Neural cell (in vitro differentiated cells): ENCODE measurements around the gene SOX30.

Source experiments
- EP300 ChIP-seq: fragments of 450-650 bp; conservative IDR thresholded peaks from 2 replicates; pipeline ENCODE4 v1.6.1; 2014; ENCODE audit warnings: antibody characterized with exemption, mild to moderate bottlenecking, moderate library complexity; ENCODE audit not compliant: poor library complexity, severe bottlenecking
- EZH2 ChIP-seq: fragments of 200-600, 300-800 bp; shearing (Covaris generic), sonication (generic); IDR thresholded peaks from 2 replicates; pipeline ENCODE4 v1.6.1; 2014; ENCODE audit warnings: antibody characterized with exemption, low read length, borderline replicate concordance, mild to moderate bottlenecking; ENCODE audit not compliant: insufficient read depth, poor library complexity, severe bottlenecking
- POLR2AphosphoS5 ChIP-seq: IDR thresholded peaks from 2 replicates; pipeline ENCODE4 v1.6.1; 2012
- RAD21 ChIP-seq: fragments of 450-650 bp; conservative IDR thresholded peaks from 2 replicates; pipeline ENCODE4 v1.6.1; 2014; ENCODE audit warnings: antibody characterized with exemption, mild to moderate bottlenecking, moderate library complexity
- SMC3 ChIP-seq: fragments of 450-650 bp; conservative IDR thresholded peaks from 2 replicates; pipeline ENCODE4 v1.6.1; 2014; ENCODE audit warnings: antibody characterized with exemption, mild to moderate bottlenecking, moderate library complexity; ENCODE audit not compliant: poor library complexity
- TAF1 ChIP-seq: IDR thresholded peaks from 2 replicates; pipeline ENCODE4 v1.6.1; 2012; ENCODE audit warnings: low read depth
- TF ChIP-seq, protein P1 (sequence below): fragments of 450-650 bp; IDR thresholded peaks from 2 replicates; pipeline ENCODE4 v1.5.1; 2014; ENCODE audit warnings: antibody characterized with exemption, mild to moderate bottlenecking, moderate library complexity; ENCODE audit not compliant: poor library complexity, severe bottlenecking
- TF ChIP-seq, protein P2 (sequence below): IDR thresholded peaks from 2 replicates; pipeline ENCODE4 v1.6.1; 2012; ENCODE audit warnings: borderline replicate concordance

DNA sequence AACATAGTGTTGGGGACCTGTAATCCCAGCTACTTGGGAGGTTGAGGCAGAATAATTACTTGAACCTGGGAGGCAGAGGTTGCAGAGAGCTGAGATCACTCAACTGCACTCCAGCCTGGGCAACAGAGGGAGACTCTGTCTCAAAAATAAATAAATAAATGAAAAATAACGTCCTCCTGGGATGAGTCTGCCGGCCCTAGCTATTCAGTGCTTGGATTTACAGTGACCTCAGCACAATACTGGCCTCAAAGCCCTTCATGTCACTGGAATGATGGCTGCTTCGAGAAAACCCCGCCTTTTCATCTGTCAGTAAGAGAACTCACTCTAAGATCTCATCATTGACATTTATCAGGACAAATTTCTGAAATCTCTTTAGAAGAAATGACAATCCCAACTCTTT is 35.5 kb downstream of the SOX30 start:
- TF ChIP-seq, protein P1, sequence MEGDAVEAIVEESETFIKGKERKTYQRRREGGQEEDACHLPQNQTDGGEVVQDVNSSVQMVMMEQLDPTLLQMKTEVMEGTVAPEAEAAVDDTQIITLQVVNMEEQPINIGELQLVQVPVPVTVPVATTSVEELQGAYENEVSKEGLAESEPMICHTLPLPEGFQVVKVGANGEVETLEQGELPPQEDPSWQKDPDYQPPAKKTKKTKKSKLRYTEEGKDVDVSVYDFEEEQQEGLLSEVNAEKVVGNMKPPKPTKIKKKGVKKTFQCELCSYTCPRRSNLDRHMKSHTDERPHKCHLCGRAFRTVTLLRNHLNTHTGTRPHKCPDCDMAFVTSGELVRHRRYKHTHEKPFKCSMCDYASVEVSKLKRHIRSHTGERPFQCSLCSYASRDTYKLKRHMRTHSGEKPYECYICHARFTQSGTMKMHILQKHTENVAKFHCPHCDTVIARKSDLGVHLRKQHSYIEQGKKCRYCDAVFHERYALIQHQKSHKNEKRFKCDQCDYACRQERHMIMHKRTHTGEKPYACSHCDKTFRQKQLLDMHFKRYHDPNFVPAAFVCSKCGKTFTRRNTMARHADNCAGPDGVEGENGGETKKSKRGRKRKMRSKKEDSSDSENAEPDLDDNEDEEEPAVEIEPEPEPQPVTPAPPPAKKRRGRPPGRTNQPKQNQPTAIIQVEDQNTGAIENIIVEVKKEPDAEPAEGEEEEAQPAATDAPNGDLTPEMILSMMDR, result no peak
- TF ChIP-seq POLR2AphosphoS5, result no peak
- TF ChIP-seq, protein P2, sequence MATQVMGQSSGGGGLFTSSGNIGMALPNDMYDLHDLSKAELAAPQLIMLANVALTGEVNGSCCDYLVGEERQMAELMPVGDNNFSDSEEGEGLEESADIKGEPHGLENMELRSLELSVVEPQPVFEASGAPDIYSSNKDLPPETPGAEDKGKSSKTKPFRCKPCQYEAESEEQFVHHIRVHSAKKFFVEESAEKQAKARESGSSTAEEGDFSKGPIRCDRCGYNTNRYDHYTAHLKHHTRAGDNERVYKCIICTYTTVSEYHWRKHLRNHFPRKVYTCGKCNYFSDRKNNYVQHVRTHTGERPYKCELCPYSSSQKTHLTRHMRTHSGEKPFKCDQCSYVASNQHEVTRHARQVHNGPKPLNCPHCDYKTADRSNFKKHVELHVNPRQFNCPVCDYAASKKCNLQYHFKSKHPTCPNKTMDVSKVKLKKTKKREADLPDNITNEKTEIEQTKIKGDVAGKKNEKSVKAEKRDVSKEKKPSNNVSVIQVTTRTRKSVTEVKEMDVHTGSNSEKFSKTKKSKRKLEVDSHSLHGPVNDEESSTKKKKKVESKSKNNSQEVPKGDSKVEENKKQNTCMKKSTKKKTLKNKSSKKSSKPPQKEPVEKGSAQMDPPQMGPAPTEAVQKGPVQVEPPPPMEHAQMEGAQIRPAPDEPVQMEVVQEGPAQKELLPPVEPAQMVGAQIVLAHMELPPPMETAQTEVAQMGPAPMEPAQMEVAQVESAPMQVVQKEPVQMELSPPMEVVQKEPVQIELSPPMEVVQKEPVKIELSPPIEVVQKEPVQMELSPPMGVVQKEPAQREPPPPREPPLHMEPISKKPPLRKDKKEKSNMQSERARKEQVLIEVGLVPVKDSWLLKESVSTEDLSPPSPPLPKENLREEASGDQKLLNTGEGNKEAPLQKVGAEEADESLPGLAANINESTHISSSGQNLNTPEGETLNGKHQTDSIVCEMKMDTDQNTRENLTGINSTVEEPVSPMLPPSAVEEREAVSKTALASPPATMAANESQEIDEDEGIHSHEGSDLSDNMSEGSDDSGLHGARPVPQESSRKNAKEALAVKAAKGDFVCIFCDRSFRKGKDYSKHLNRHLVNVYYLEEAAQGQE, result no peak
- TF ChIP-seq EZH2, result no peak
- no peak for TF ChIP-seq RAD21
- no peak for TF ChIP-seq SMC3
- no peak for TF ChIP-seq EP300
- no peak for TF ChIP-seq TAF1
